ENCODE results near the gene CD36. TPM values are rescaled to one million over a fixed set of nuclear protein-coding genes. Genes with fewer than 3 reads are reported as not detected.

The CD36 gene
- total RNA-seq, 1 experiment from 2014 or later: 0.22 TPM

GRCh38 chr7:80679921-80680907 lies 41.8 kb downstream of the CD36 start:
- H3K27ac ChIP-seq: no peak overlapping the region
- no peak overlapping the region for H3K4me3 ChIP-seq
- peak in 1 of 2 experiments; percentile 25 for DNase-seq
- no peaks in the 10 kb centered on the region for H3K27me3 ChIP-seq
- H3K4me1 ChIP-seq: no peaks in the 10 kb centered on the region
- no peaks in the 10 kb centered on the region for H3K9me3 ChIP-seq (replicated peaks)
- no peaks in the 10 kb centered on the region for H3K36me3 ChIP-seq

- Histone ChIP-seq H3K4me3 (no peak overlapping the region), H3K4me1 (no peaks in the 10 kb centered on the region), H3K27me3 (no peaks in the 10 kb centered on the region), H3K9me3 (replicated peaks) (no peaks in the 10 kb centered on the region), H3K27ac (no peak overlapping the region), H3K36me3 (no peaks in the 10 kb centered on the region)
- DNase-seq: peak; percentile 13 to 62
Observed at GRCh38 chr7:80681272-80681885, 42.9 kb downstream of the CD36 start.

GRCh38 chr7:80682744-80683143 lies 44.3 kb downstream of the CD36 start:
- DNase-seq: no peak
- Histone ChIP-seq H3K4me1 (no peaks in the 10 kb centered on the region), H3K27me3 (no peaks in the 10 kb centered on the region), H3K36me3 (no peaks in the 10 kb centered on the region), H3K4me3 (no peak overlapping the region), H3K27ac (no peak overlapping the region), H3K9me3 (replicated peaks) (no peaks in the 10 kb centered on the region)

- no peaks in the 10 kb centered on the region; the same call in 1 of the 2 replicates for H3K9me3 ChIP-seq (replicated peaks)
- no peaks in the 10 kb centered on the region for H3K36me3 ChIP-seq
- no peaks in the 10 kb centered on the region for H3K4me1 ChIP-seq
- no peak overlapping the region for H3K4me3 ChIP-seq
- DNase-seq: no peak
- no peaks in the 10 kb centered on the region for H3K27me3 ChIP-seq
- H3K27ac ChIP-seq: no peak overlapping the region
Observed at GRCh38 chr7:80686576-80686975, 48.1 kb downstream of the CD36 start.

- Histone ChIP-seq H3K27ac (no peak overlapping the region), H3K4me1 (peaks cover 13% of the 10 kb centered on the region), H3K4me3 (no peak overlapping the region), H3K9me3 (replicated peaks) (peaks cover 8% of the 10 kb centered on the region), H3K36me3 (no peaks in the 10 kb centered on the region), H3K27me3 (no peaks in the 10 kb centered on the region)
- peak in 1 of 2 experiments; percentile 86 for DNase-seq
Observed at GRCh38 chr7:80699045-80699638, 60.7 kb downstream of the CD36 start.

- Histone ChIP-seq H3K4me1 (peaks cover 13% of the 10 kb centered on the region), H3K27me3 (no peaks in the 10 kb centered on the region), H3K27ac (no peak overlapping the region), H3K9me3 (replicated peaks) (peaks cover 2% of the 10 kb centered on the region), H3K36me3 (no peaks in the 10 kb centered on the region), H3K4me3 (no peak overlapping the region)
- peak in 1 of 2 experiments; percentile 33 for DNase-seq
Observed at GRCh38 chr7:80699721-80700256, 61.3 kb downstream of the CD36 start.

- no peaks in the 10 kb centered on the region for H3K9me3 ChIP-seq (replicated peaks)
- H3K27ac ChIP-seq: no peak overlapping the region
- no peak overlapping the region for H3K4me3 ChIP-seq
- peaks cover 13% of the 10 kb centered on the region for H3K4me1 ChIP-seq
- DNase-seq: no peak
- no peaks in the 10 kb centered on the region for H3K27me3 ChIP-seq
- H3K36me3 ChIP-seq: no peaks in the 10 kb centered on the region
Observed at GRCh38 chr7:80703272-80703671, 64.8 kb downstream of the CD36 start.

- Histone ChIP-seq H3K9me3 (replicated peaks) (no peaks in the 10 kb centered on the region), H3K4me1 (peaks cover 1% of the 10 kb centered on the region), H3K4me3 (no peak overlapping the region), H3K27me3 (no peaks in the 10 kb centered on the region), H3K36me3 (no peaks in the 10 kb centered on the region), H3K27ac (no peak overlapping the region)
- DNase-seq: no peak
Observed at GRCh38 chr7:80705130-80705781, 66.8 kb downstream of the CD36 start.

- no peak for DNase-seq
- Histone ChIP-seq H3K4me3 (no peak overlapping the region), H3K36me3 (no peaks in the 10 kb centered on the region), H3K27ac (no peak overlapping the region), H3K27me3 (no peaks in the 10 kb centered on the region), H3K4me1 (no peaks in the 10 kb centered on the region), H3K9me3 (replicated peaks) (no peaks in the 10 kb centered on the region)
Observed at GRCh38 chr7:80707318-80707717, 68.9 kb downstream of the CD36 start.

- Histone ChIP-seq H3K4me1 (no peaks in the 10 kb centered on the region), H3K9me3 (replicated peaks) (no peaks in the 10 kb centered on the region), H3K27me3 (no peaks in the 10 kb centered on the region), H3K27ac (no peak overlapping the region), H3K4me3 (no peak overlapping the region), H3K36me3 (no peaks in the 10 kb centered on the region)
- no peak for DNase-seq
Observed at GRCh38 chr7:80708123-80708522, 69.7 kb downstream of the CD36 start.

- H3K27me3 ChIP-seq: no peaks in the 10 kb centered on the region
- H3K36me3 ChIP-seq: no peaks in the 10 kb centered on the region
- no peak overlapping the region for H3K27ac ChIP-seq
- no peak for DNase-seq
- H3K4me3 ChIP-seq: no peak overlapping the region
- H3K4me1 ChIP-seq: no peaks in the 10 kb centered on the region
- no peaks in the 10 kb centered on the region for H3K9me3 ChIP-seq (replicated peaks)
Observed at GRCh38 chr7:80711531-80711930, 73.1 kb downstream of the CD36 start.

GRCh38 chr7:80719261-80719660 lies 80.8 kb downstream of the CD36 start:
- Histone ChIP-seq H3K36me3 (no peaks in the 10 kb centered on the region), H3K27me3 (no peaks in the 10 kb centered on the region), H3K27ac (no peak overlapping the region), H3K9me3 (replicated peaks) (peaks cover 7% of the 10 kb centered on the region), H3K4me3 (no peak overlapping the region), H3K4me1 (peaks cover 26% of the 10 kb centered on the region)
- no peak for DNase-seq

GRCh38 chr7:80720146-80720545 lies 81.7 kb downstream of the CD36 start:
- H3K9me3 ChIP-seq (replicated peaks): peaks cover 7% of the 10 kb centered on the region
- H3K36me3 ChIP-seq: no peaks in the 10 kb centered on the region
- peaks cover 30% of the 10 kb centered on the region for H3K4me1 ChIP-seq
- no peaks in the 10 kb centered on the region for H3K27me3 ChIP-seq
- H3K27ac ChIP-seq: no peak overlapping the region
- no peak overlapping the region for H3K4me3 ChIP-seq
- no peak for DNase-seq

GRCh38 chr7:80721883-80722615 lies 83.6 kb downstream of the CD36 start:
- Histone ChIP-seq H3K4me1 (peaks cover 38% of the 10 kb centered on the region), H3K4me3 (no peak overlapping the region), H3K27me3 (no peaks in the 10 kb centered on the region), H3K36me3 (no peaks in the 10 kb centered on the region), H3K27ac (peak overlapping the region; percentile 86; the same call in 1 of the 2 replicates), H3K9me3 (replicated peaks) (peaks cover 7% of the 10 kb centered on the region)
- DNase-seq: peak in 1 of 2 experiments; percentile 32

Measured in SJCRH30 (cell line).